Panc1 (cell line): Measurements from ENCODE around the gene CDH23. TPM values are rescaled to one million over a fixed set of nuclear protein-coding genes. Genes with fewer than 3 reads are reported as not detected.

Experiments
- ATAC-seq: fragments of 200-7000 bp; cut with Tn5 transposase; 2 replicates; pipeline ENCODE4 v1.9.1; 2020; ENCODE audit warnings: mild to moderate bottlenecking, moderate library complexity
- BruUV-seq: library from RNA; stranded (reverse); fragments of 400-500 nt; replicated peaks from 2 replicates; lab custom pipeline; 2021; lab: Mats Ljungman, UMichigan
- CTCF ChIA-PET: fragments of 300-600 bp; sonication (Branson Sonifier 250); formaldehyde crosslinking; loops from one replicate; lab custom pipeline; 2022; ENCODE audit warnings: antibody characterized with exemption; lab: Charles Lee
- POLR2A ChIA-PET: fragments of 300-600 bp; sonication (Branson Sonifier 250); formaldehyde crosslinking; loops from one replicate; lab custom pipeline; 2022; ENCODE audit warnings: antibody characterized with exemption; lab: Charles Lee
- DNase-seq: peaks from one replicate; pipeline ENCODE4 v3.0.0-alpha.2; 2010; ENCODE audit warnings: low read depth, low spot score
- H3K27ac ChIP-seq: 2 replicates; pipeline ENCODE4 v1.5.1; 2011; ENCODE audit warnings: mild to moderate bottlenecking, low read length, inconsistent platforms
- H3K27me3 ChIP-seq: fragments of 200-500 bp; sonication (Bioruptor generic); 2 replicates; pipeline ENCODE4 v1.6.0; 2014; ENCODE audit warnings: low read length, inconsistent platforms; ENCODE audit not compliant: control insufficient read depth, insufficient read depth
- H3K36me3 ChIP-seq: fragments of 200-500 bp; sonication (Bioruptor generic); 2 replicates; pipeline ENCODE4 v1.5.1; 2014; ENCODE audit warnings: inconsistent platforms, mild to moderate bottlenecking, low read length, moderate library complexity; ENCODE audit not compliant: control insufficient read depth, insufficient read depth
- H3K4me1 ChIP-seq: 2 replicates; pipeline ENCODE4 v1.5.1; 2011; ENCODE audit warnings: inconsistent platforms, mild to moderate bottlenecking, low read length, moderate library complexity; ENCODE audit not compliant: control insufficient read depth, insufficient read depth
- H3K4me3 ChIP-seq, 2 experiments: 2 replicates each; pipeline ENCODE4 v1.5.1; 2011 to 2012; ENCODE audit warnings: low read depth in 2 of 2, low read length in 2 of 2, mild to moderate bottlenecking in 2 of 2, inconsistent platforms in 1 of 2, moderate library complexity in 1 of 2
- H3K9me3 ChIP-seq: fragments of 200-500 bp; sonication (Bioruptor generic); 2 replicates; pipeline ENCODE4 v1.5.1; 2014; ENCODE audit warnings: low read depth, mild to moderate bottlenecking, inconsistent platforms, low read length, moderate library complexity; ENCODE audit not compliant: control insufficient read depth, insufficient read depth
- POLR2AphosphoS5 ChIP-seq: IDR thresholded peaks from 2 replicates; pipeline ENCODE4 v1.6.1; 2012; ENCODE audit warnings: mild to moderate bottlenecking, low read depth, low read length, moderate library complexity
- SIN3A ChIP-seq: IDR thresholded peaks from 2 replicates; pipeline ENCODE4 v1.6.1; 2012; ENCODE audit warnings: low read depth, mild to moderate bottlenecking, low read length, moderate library complexity, borderline replicate concordance; ENCODE audit not compliant: insufficient read depth
- TCF7L2 ChIP-seq: IDR thresholded peaks from 2 replicates; pipeline ENCODE4 v1.6.1; 2011; ENCODE audit warnings: mild to moderate bottlenecking, low read depth, low read length, inconsistent platforms
- in situ Hi-C: cut with HindIII; loops from 2 replicates; pipeline ENCODE4 v1.10.0; 2016; ENCODE audit warnings: low sequenced_read_pairs, low pct_unique_long_range_greater_than_20kb
- intact Hi-C: fragments of 100-400 bp; cut with micrococcal nuclease; formaldehyde crosslinking; loops from one replicate; pipeline ENCODE4 v1.10.0; 2022; ENCODE audit not compliant: unreplicated experiment
- total RNA-seq: library from RNA; stranded (reverse); gene quantifications from one replicate; pipeline ENCODE4 v1.2.1, GENCODE V29; 2021; ENCODE audit not compliant: unreplicated experiment
- TF ChIP-seq, protein P1 (sequence below): fragments of 450-650 bp; IDR thresholded peaks from 2 replicates; pipeline ENCODE4 v1.5.1; 2017; ENCODE audit warnings: mild to moderate bottlenecking
- TF ChIP-seq, protein P2 (sequence below), 2 experiments: IDR thresholded peaks; 2 replicates each; pipeline ENCODE4 v1.6.1; 2011 to 2012; ENCODE audit warnings: low read depth in 2 of 2, control low read depth in 1 of 2, low read length in 1 of 2, mild to moderate bottlenecking in 1 of 2, moderate library complexity in 1 of 2; ENCODE audit not compliant: insufficient read depth in 1 of 2

CDH23 gene
- total RNA-seq, 1 experiment from 2014 or later = 2.7 TPM

DNA sequence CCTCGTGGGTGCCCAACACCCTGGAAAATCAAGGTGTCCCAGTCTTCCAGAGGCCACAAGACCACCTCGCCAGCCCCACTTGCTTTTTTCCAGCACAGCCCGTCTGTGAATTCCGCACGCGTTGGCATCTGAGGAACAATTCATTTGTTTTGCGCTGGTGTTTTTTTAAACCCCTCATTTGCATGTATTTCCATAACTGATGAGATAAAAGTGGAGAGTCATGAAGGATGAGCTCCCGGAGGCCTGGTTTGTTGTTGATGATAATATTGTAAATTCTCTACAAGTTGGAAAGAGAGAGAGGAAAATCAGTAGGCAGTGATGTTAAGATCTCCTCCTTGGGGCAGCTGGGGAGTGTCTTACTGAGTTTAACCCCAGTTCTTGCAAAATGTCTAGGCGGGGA is 43.1 kb upstream of the CDH23 start:
- no peaks in the 10 kb centered on the region for H3K9me3 ChIP-seq
- no peaks in the 10 kb centered on the region for H3K4me1 ChIP-seq
- ATAC-seq (no peak), DNase-seq (no peak)
- H3K27ac ChIP-seq = no peak overlapping the region
- no peak overlapping the region for H3K4me3 ChIP-seq
- CTCF ChIA-PET = no interaction called here
- TF ChIP-seq, protein P1, sequence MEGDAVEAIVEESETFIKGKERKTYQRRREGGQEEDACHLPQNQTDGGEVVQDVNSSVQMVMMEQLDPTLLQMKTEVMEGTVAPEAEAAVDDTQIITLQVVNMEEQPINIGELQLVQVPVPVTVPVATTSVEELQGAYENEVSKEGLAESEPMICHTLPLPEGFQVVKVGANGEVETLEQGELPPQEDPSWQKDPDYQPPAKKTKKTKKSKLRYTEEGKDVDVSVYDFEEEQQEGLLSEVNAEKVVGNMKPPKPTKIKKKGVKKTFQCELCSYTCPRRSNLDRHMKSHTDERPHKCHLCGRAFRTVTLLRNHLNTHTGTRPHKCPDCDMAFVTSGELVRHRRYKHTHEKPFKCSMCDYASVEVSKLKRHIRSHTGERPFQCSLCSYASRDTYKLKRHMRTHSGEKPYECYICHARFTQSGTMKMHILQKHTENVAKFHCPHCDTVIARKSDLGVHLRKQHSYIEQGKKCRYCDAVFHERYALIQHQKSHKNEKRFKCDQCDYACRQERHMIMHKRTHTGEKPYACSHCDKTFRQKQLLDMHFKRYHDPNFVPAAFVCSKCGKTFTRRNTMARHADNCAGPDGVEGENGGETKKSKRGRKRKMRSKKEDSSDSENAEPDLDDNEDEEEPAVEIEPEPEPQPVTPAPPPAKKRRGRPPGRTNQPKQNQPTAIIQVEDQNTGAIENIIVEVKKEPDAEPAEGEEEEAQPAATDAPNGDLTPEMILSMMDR = no peak
- no peak for TF ChIP-seq SIN3A
- TF ChIP-seq, protein P2, sequence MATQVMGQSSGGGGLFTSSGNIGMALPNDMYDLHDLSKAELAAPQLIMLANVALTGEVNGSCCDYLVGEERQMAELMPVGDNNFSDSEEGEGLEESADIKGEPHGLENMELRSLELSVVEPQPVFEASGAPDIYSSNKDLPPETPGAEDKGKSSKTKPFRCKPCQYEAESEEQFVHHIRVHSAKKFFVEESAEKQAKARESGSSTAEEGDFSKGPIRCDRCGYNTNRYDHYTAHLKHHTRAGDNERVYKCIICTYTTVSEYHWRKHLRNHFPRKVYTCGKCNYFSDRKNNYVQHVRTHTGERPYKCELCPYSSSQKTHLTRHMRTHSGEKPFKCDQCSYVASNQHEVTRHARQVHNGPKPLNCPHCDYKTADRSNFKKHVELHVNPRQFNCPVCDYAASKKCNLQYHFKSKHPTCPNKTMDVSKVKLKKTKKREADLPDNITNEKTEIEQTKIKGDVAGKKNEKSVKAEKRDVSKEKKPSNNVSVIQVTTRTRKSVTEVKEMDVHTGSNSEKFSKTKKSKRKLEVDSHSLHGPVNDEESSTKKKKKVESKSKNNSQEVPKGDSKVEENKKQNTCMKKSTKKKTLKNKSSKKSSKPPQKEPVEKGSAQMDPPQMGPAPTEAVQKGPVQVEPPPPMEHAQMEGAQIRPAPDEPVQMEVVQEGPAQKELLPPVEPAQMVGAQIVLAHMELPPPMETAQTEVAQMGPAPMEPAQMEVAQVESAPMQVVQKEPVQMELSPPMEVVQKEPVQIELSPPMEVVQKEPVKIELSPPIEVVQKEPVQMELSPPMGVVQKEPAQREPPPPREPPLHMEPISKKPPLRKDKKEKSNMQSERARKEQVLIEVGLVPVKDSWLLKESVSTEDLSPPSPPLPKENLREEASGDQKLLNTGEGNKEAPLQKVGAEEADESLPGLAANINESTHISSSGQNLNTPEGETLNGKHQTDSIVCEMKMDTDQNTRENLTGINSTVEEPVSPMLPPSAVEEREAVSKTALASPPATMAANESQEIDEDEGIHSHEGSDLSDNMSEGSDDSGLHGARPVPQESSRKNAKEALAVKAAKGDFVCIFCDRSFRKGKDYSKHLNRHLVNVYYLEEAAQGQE (IDR thresholded peaks at IDR 0.05; ENCODE audit: insufficient read depth in 1 of 2, low read depth in 2 of 2, low read length in 1 of 2) = no peak
- TF ChIP-seq POLR2AphosphoS5 = no peak
- no peak for TF ChIP-seq TCF7L2
- POLR2A ChIA-PET = no interaction called here
- BruUV-seq = no TSS peak
- intact Hi-C loops (no loop called here), in situ Hi-C loops (no loop called here)
- no peaks in the 10 kb centered on the region for H3K36me3 ChIP-seq
- no peaks in the 10 kb centered on the region for H3K27me3 ChIP-seq

DNA sequence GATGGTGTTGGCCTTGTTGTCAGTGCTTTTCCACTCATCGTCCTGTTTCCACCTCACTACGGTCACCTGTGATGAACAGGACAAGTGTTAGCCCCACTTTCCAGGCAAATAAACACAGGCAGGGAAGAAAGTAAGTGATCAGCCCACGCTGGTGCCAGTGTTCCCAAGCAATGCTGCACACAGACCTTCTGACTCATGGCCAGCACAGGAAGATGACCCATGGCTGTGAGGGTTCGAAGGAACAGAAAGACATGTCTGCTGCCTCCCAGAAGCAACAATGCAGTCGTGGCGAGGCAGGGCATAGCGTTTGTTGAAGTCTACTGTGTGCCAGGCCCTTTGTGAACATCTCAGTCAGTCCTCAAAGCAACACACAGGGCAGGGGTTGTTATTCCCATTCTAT is 41.9 kb upstream of the CDH23 start:
- H3K27ac ChIP-seq = no peak overlapping the region
- no peaks in the 10 kb centered on the region for H3K4me1 ChIP-seq
- ChIA-PET POLR2A (no interaction called here), CTCF (no interaction called here)
- intact Hi-C loops = no loop called here
- TF ChIP-seq TCF7L2 (no peak), SIN3A (no peak), POLR2AphosphoS5 (no peak)
- TF ChIP-seq, protein P2 (IDR thresholded peaks at IDR 0.05; ENCODE audit: insufficient read depth in 1 of 2, low read depth in 2 of 2, low read length in 1 of 2) = no peak
- TF ChIP-seq, protein P1 = no peak
- BruUV-seq = no TSS peak
- ATAC-seq (no peak), DNase-seq (no peak)
- H3K27me3 ChIP-seq = no peaks in the 10 kb centered on the region
- H3K9me3 ChIP-seq = no peaks in the 10 kb centered on the region
- in situ Hi-C loops = no loop called here
- no peak overlapping the region for H3K4me3 ChIP-seq
- no peaks in the 10 kb centered on the region for H3K36me3 ChIP-seq
